Left ventricle myocardium inferior (tissue), 1 donor: Measurements from ENCODE around the gene NDUFS7. TPM values are rescaled to one million over a fixed set of nuclear protein-coding genes. Genes with fewer than 3 reads are reported as not detected.
"Not testable (repeated sequence)": the region's sequence is repeated elsewhere in the genome, so short reads cannot be mapped to it uniquely, and the experiment has no call there.

Experiments
- DNase-seq: peaks from one replicate; pipeline ENCODE4 v3.0.0-alpha.2; 2020
- H3K27ac ChIP-seq: fragments of 200-600 bp; replicated peaks from 2 replicates; pipeline ENCODE4 v1.8.0; 2021
- H3K27me3 ChIP-seq: fragments of 200-600 bp; 2 replicates; pipeline ENCODE4 v1.8.0; 2021; ENCODE audit warnings: low read depth
- H3K36me3 ChIP-seq: fragments of 200-600 bp; 2 replicates; pipeline ENCODE4 v1.8.0; 2021
- H3K4me1 ChIP-seq: fragments of 200-600 bp; 2 replicates; pipeline ENCODE4 v1.8.0; 2021
- H3K4me3 ChIP-seq: fragments of 200-600 bp; 2 replicates; pipeline ENCODE4 v1.8.0; 2021; ENCODE audit warnings: mild to moderate bottlenecking, moderate library complexity
- H3K9me3 ChIP-seq: fragments of 200-600 bp; replicated peaks from 2 replicates; pipeline ENCODE4 v1.8.0; 2021
- CTCF ChIP-seq: fragments of 200-600 bp; IDR thresholded peaks from 2 replicates; pipeline ENCODE4 v1.8.0; 2021; ENCODE audit warnings: antibody characterized with exemption, mild to moderate bottlenecking, borderline replicate concordance
- intact Hi-C: fragments of 100-400 bp; cut with micrococcal nuclease; formaldehyde crosslinking; loops from one replicate; pipeline ENCODE4 v1.11.0; 2022
- total RNA-seq: library from RNA; stranded (reverse); fragmentation: NEBNext Ultra II Directional; extraction: Animal tissue kit (Norgen Biotek cat#: 25700); gene quantifications from one replicate; pipeline ENCODE4 v1.2.1, GENCODE V29; 2021
- donor health status: DM: no; HTN: yes; CAD: no; lungs with severe emphysema.

The NDUFS7 gene
- total RNA-seq, 1 donor from 2014 or later = 380 TPM

GRCh38 chr19:1438035-1438932 is 54.6 kb downstream of the NDUFS7 start, which contains the start of gene RPS15:
Gene RPS15, plus strand, starts transcription at chr19:1438396. Its CDS starts 30 bp downstream, at chr19:1438426.
- intact Hi-C loops = no loop called here
- Histone ChIP-seq H3K27me3 (no peaks in the 10 kb centered on the region), H3K27ac (peak within 1 kb of the TSS; percentile 85), H3K4me3 (peak within 1 kb of the TSS; percentile 79), H3K4me1 (peaks cover 34% of the 10 kb centered on the region), H3K36me3 (peaks cover 62% of the 10 kb centered on the region), H3K9me3 (no peaks in the 10 kb centered on the region)
- peak; percentile 97 for TF ChIP-seq CTCF
- peak; percentile 95 for DNase-seq

GRCh38 chr19:1438933-1439354 is 55.2 kb downstream of the NDUFS7 start:
- TF ChIP-seq CTCF = no peak
- intact Hi-C loops = no loop called here
- Histone ChIP-seq H3K9me3 (no peaks in the 10 kb centered on the region), H3K36me3 (peaks cover 55% of the 10 kb centered on the region), H3K27me3 (no peaks in the 10 kb centered on the region), H3K4me1 (peaks cover 34% of the 10 kb centered on the region), H3K4me3 (peak overlapping the region; percentile 79), H3K27ac (peak overlapping the region; percentile 85)
- DNase-seq = no peak

- H3K9me3 ChIP-seq, H3K27me3 ChIP-seq, H3K27ac ChIP-seq, DNase-seq, intact Hi-C loops: not testable (repeated sequence)
- Histone ChIP-seq H3K36me3 (peaks cover 47% of the 10 kb centered on the region), H3K4me3 (peak overlapping the region; percentile 79), H3K4me1 (peaks cover 38% of the 10 kb centered on the region)
Measured at GRCh38 chr19:1439525-1440417, 56.1 kb downstream of the NDUFS7 start.

- TF ChIP-seq CTCF = no peak
- Histone ChIP-seq H3K36me3 (peaks cover 41% of the 10 kb centered on the region), H3K4me3 (peak overlapping the region; percentile 79), H3K27me3 (peaks cover 3% of the 10 kb centered on the region), H3K9me3 (no peaks in the 10 kb centered on the region), H3K4me1 (peaks cover 44% of the 10 kb centered on the region), H3K27ac (no peak overlapping the region)
- intact Hi-C loops = no loop called here
- DNase-seq = no peak
Measured at GRCh38 chr19:1440418-1440801, 56.7 kb downstream of the NDUFS7 start.

GRCh38 chr19:1441022-1441426 is 57.3 kb downstream of the NDUFS7 start:
- Histone ChIP-seq H3K27me3 (peaks cover 9% of the 10 kb centered on the region), H3K36me3 (peaks cover 37% of the 10 kb centered on the region), H3K4me3 (no peak overlapping the region), H3K9me3 (no peaks in the 10 kb centered on the region), H3K27ac (no peak overlapping the region), H3K4me1 (peaks cover 51% of the 10 kb centered on the region)
- DNase-seq = no peak
- intact Hi-C loops = no loop called here
- TF ChIP-seq CTCF = no peak
